GM18519 (cell line): Measurements from ENCODE around the gene FNDC3B.
"Not testable (repeated sequence)": the region's sequence is repeated elsewhere in the genome, so short reads cannot be mapped to it uniquely, and the experiment has no call there.

ENCODE experiments used
- ATAC-seq: cut with Tn5 transposase; IDR thresholded peaks from one replicate; pipeline ENCODE4 v1.9.1; 2021; ENCODE audit warnings: mild to moderate bottlenecking, moderate library complexity; ENCODE audit not compliant: unreplicated experiment, low FRiP score

The FNDC3B gene

GRCh38 chr3:172226831-172227230 lies 187.5 kb downstream of the FNDC3B start:
- no peak for ATAC-seq

GRCh38 chr3:172227340-172228035 lies 188.1 kb downstream of the FNDC3B start:
- no peak for ATAC-seq

GRCh38 chr3:172228036-172228415 lies 188.6 kb downstream of the FNDC3B start:
- no peak for ATAC-seq

DNA sequence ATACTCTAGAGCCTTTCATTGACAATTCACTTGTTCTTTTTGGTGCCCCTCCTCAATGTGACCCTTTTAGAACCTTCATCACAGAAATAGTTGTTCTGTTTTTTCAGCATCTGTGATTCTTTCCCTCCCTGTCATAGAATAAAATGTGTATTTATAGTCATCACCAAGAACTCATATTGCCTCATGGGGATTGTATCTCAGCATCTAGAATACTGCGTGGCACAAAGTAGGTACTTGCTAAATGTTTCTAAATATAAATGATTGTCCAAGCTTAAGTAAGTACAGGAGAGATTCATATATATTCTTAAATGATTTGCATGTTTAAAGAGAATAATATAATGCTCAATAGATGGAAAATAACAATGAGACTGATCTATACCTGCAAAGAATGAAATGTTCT lies 190.1 kb downstream of the FNDC3B start:
- no peak for ATAC-seq

GRCh38 chr3:172231318-172231901 lies 192.0 kb downstream of the FNDC3B start:
- ATAC-seq: no peak

DNA sequence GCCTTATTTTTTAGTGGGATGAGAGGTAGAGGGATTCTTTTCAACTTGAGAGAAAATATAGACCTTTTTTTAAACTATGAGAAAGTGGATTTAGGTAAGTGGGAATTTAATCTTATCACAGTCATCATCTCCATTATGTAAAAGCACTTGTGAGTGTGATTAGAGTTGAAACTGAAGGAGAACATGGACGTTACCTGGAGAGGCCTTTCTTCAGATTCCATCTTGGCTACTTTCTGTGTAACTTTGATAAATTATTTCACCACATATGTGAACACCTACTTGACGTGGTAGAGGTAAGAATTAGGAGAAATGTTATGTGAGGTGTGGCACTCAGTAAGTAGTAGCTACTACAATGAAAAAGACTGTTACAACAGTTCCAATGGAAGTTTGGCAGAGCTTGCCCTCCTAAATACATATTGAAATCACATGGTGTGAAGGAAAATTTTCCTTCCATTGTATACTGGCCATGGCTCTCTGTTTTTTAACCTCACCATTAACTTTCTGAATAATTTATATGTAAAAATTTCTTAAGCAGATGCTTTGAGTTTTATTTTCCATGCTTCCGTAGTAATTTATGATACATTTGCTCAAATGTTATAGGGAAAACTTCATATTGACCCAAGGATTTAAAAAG lies 193.3 kb downstream of the FNDC3B start:
- no peak for ATAC-seq

GRCh38 chr3:172233474-172234277 lies 194.3 kb downstream of the FNDC3B start:
- ATAC-seq: no peak

DNA sequence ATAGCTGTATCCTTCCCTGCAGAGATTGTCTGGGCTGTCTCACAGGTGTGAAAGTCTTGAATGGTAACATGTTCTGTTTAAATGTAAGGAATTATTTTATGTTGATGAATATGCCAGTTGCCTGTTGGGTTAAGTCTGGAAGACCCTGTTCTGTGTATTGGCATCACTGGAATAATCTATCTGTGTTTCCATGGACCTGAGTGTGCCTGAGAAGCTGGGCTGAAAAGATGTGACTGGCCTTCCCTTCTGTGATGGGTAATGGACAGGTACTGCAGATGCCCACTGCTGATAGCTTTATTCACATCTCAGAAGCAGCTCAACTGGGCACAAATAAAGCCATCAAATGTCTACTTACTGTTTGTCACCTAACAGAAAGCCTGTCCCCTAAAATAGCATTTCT lies 196.3 kb downstream of the FNDC3B start:
- ATAC-seq: no peak

GRCh38 chr3:172236771-172237742 lies 197.7 kb downstream of the FNDC3B start:
- no peak for ATAC-seq

DNA sequence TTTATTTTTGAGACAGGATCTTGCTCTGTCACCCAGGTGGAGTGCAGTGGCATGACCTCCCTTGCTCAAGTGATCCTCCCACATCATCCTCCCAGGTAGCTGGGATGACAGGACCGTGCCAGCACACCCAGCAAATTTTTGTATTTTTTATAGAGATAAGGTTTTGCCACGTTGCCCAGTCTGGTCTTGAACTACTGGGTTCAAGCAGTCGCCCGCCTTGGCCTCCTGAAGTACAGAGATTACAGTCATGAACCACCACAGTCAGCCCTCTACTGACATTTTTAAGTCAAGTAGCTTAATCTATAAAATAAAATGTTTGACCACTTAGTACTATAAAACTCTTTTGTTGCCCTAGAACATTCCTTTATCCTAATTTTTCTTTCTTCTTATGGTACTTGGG lies 198.8 kb downstream of the FNDC3B start:
- no peak for ATAC-seq

GRCh38 chr3:172239218-172239790 lies 199.9 kb downstream of the FNDC3B start:
- ATAC-seq: no peak

DNA sequence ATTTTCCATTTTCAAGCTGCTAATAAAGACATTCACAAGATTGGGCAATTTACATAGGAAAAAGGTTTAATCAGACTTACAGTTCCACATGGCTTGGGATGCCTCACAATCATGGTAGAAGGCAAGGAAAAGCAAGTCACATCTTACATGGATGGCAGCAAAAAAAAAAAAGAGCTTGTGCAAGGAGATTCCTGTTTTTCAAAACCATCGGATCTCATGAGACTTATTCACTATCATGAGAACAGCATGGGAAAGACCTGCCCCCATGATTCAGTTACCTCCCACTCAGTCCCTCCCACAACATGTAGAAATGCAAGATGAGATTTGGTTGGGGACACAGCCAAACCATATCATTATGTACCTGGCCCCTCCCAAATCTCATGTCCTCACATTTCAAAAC lies 202.0 kb downstream of the FNDC3B start:
- ATAC-seq: no peak

- not testable (repeated sequence) for ATAC-seq
Measured at GRCh38 chr3:172242471-172242870, 203.1 kb downstream of the FNDC3B start.

- ATAC-seq: not testable (repeated sequence)
Measured at GRCh38 chr3:172243376-172243775, 204.0 kb downstream of the FNDC3B start.

GRCh38 chr3:172244011-172244410 lies 204.6 kb downstream of the FNDC3B start:
- ATAC-seq: no peak

DNA sequence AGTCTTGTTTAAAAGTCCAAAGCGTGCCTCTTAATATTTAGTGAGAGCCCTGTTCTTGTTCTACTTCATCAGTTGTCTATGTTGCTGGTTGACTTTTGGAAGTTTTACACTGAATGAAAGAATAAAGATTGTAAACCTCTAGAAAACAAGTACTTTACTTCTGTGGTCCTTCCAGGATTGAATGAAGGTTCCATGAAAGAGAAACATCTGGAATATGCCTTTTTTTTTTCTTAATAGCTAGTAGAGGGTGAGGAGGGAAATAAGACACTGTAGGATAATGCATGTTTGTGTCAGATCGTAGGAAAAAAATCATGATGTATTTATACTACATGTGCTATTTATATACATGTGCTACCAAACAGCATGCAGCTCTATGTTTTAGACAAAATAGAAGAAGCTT lies 205.9 kb downstream of the FNDC3B start:
- no peak for ATAC-seq

- ATAC-seq: no peak
Measured at GRCh38 chr3:172246107-172246844, 206.9 kb downstream of the FNDC3B start.

- no peak for ATAC-seq
Measured at GRCh38 chr3:172247525-172248274, 208.3 kb downstream of the FNDC3B start.
